ENCODE measurements around the gene DYRK3. TPM values are rescaled to one million over a fixed set of nuclear protein-coding genes. Genes with fewer than 3 reads are reported as not detected.

DYRK3 gene
- total and polyA plus RNA-seq, 9 of the 15 experiments (the other 6 are each of a cell fraction or from before 2014, with no cell fraction given) = 4.5 to 33.7 (median 25.7) TPM

DNA sequence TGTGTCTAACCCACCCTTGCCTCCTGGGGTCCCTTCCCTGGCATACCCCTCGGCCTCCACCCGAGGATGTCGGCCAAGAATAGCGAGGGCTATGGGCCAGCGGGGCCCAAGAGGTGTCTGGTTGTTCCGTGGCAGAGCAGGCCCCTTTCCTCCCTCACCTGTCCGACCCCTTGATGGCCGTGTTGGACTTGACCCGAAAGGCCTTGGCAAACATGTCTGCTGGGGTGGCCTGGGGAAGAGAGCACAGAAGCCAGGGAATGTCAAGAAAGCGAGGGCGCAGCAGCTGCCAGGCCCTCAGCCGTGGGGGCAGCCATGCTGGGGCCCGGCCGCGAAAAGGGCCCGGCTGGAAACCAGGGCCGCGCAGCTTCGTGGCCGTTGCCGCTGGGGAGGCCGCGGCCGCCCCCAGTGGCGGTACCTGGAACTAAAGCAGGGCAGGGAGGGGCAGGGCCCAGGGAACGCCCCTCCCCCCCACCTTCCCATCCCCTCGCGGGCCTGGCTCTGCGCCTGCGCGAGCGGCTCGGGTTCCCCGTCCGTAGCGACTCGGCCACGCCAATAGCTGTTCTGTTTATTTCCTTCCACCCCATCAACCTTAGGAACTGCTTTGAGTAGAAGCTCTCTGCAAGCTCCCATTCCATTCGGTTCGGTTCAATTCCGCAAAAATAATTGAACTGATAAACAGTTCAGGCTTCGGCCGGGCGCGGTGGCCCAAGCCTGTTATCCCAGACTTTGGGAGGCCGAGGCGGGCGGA lies 23.0 kb upstream of the DYRK3 start, which contains the start of gene EIF2D (continued):
- TF ChIP-seq, protein P1, sequence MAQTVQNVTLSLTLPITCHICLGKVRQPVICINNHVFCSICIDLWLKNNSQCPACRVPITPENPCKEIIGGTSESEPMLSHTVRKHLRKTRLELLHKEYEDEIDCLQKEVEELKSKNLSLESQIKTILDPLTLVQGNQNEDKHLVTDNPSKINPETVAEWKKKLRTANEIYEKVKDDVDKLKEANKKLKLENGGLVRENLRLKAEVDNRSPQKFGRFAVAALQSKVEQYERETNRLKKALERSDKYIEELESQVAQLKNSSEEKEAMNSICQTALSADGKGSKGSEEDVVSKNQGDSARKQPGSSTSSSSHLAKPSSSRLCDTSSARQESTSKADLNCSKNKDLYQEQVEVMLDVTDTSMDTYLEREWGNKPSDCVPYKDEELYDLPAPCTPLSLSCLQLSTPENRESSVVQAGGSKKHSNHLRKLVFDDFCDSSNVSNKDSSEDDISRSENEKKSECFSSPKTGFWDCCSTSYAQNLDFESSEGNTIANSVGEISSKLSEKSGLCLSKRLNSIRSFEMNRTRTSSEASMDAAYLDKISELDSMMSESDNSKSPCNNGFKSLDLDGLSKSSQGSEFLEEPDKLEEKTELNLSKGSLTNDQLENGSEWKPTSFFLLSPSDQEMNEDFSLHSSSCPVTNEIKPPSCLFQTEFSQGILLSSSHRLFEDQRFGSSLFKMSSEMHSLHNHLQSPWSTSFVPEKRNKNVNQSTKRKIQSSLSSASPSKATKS (CRISPR knock-in tag; IDR thresholded peaks at IDR 0.05) = no peak
- TF ChIP-seq ZFX (CRISPR knock-in tag; IDR thresholded peaks at IDR 0.05) (peak; percentile 100), ZNF175 (CRISPR knock-in tag; IDR thresholded peaks at IDR 0.05; ENCODE audit: low read depth) (0 out of 2 replicates have a peak, but pooled peaks have one; percentile 59), ESRRA (IDR thresholded peaks at IDR 0.05; ENCODE audit: borderline replicate concordance, low read depth) (peak; percentile 87), MAFG (tag; conservative IDR thresholded peaks at IDR 0.05) (no peak), HNRNPL (IDR thresholded peaks at IDR 0.05; ENCODE audit: low read depth, low read length) (peak; percentile 92; the same call in 1 of the 2 replicates), NCOA4 (IDR thresholded peaks at IDR 0.05; ENCODE audit: partially characterized antibody) (no peak), MCM2 (IDR thresholded peaks at IDR 0.05; ENCODE audit: low read depth) (no peak), FOS (IDR thresholded peaks at IDR 0.05; ENCODE audit: extremely low read depth, insufficient read length) (no peak), U2AF1 (optimal IDR thresholded peaks at IDR 0.05; ENCODE audit: low read depth, low read length) (peak; percentile 100), ZNF431 (CRISPR knock-in tag; IDR thresholded peaks at IDR 0.05) (peak; percentile 85; the same call in 1 of the 2 replicates), TAF7 (tag; IDR thresholded peaks at IDR 0.05) (peak; percentile 97), KLF13 (tag; IDR thresholded peaks at IDR 0.05; ENCODE audit: borderline replicate concordance, low read depth) (peak; percentile 96), ZFP36 (IDR thresholded peaks at IDR 0.05; ENCODE audit: low read depth, low read length, partially characterized antibody) (no peak), SETDB1 (IDR thresholded peaks at IDR 0.05; ENCODE audit: low read length) (peak; percentile 52), KDM1A (IDR thresholded peaks at IDR 0.05) (peak in 1 of 2 experiments; percentile 86; a peak in 2 of 4 replicates), ZNF436 (CRISPR knock-in tag; IDR thresholded peaks at IDR 0.05) (no peak)
- TF ChIP-seq, protein P2, sequence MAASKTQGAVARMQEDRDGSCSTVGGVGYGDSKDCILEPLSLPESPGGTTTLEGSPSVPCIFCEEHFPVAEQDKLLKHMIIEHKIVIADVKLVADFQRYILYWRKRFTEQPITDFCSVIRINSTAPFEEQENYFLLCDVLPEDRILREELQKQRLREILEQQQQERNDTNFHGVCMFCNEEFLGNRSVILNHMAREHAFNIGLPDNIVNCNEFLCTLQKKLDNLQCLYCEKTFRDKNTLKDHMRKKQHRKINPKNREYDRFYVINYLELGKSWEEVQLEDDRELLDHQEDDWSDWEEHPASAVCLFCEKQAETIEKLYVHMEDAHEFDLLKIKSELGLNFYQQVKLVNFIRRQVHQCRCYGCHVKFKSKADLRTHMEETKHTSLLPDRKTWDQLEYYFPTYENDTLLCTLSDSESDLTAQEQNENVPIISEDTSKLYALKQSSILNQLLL (CRISPR knock-in tag; IDR thresholded peaks at IDR 0.05; ENCODE audit: borderline replicate concordance) = no peak
- TF ChIP-seq, protein P3, sequence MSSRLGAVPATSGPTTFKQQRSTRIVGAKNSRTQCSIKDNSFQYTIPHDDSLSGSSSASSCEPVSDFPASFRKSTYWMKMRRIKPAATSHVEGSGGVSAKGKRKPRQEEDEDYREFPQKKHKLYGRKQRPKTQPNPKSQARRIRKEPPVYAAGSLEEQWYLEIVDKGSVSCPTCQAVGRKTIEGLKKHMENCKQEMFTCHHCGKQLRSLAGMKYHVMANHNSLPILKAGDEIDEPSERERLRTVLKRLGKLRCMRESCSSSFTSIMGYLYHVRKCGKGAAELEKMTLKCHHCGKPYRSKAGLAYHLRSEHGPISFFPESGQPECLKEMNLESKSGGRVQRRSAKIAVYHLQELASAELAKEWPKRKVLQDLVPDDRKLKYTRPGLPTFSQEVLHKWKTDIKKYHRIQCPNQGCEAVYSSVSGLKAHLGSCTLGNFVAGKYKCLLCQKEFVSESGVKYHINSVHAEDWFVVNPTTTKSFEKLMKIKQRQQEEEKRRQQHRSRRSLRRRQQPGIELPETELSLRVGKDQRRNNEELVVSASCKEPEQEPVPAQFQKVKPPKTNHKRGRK (tag; IDR thresholded peaks at IDR 0.05) = no peak
- TF ChIP-seq, protein P4, sequence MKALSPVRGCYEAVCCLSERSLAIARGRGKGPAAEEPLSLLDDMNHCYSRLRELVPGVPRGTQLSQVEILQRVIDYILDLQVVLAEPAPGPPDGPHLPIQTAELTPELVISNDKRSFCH (CRISPR knock-in tag; IDR thresholded peaks at IDR 0.05) = no peak
- TF ChIP-seq, protein P4 (tag; IDR thresholded peaks at IDR 0.05) = peak; percentile 97
- TF ChIP-seq, protein P5, sequence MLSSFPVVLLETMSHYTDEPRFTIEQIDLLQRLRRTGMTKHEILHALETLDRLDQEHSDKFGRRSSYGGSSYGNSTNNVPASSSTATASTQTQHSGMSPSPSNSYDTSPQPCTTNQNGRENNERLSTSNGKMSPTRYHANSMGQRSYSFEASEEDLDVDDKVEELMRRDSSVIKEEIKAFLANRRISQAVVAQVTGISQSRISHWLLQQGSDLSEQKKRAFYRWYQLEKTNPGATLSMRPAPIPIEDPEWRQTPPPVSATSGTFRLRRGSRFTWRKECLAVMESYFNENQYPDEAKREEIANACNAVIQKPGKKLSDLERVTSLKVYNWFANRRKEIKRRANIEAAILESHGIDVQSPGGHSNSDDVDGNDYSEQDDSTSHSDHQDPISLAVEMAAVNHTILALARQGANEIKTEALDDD (IDR thresholded peaks at IDR 0.05) = no peak
